Lower leg skin (tissue), 4 donors: Measurements from ENCODE around the gene ZNF558. TPM values are rescaled to one million over a fixed set of nuclear protein-coding genes. Genes with fewer than 3 reads are reported as not detected.
A peak's percentile ranks its signal among the peaks of the same experiment; 100 is the strongest.

Experiments
- DNase-seq, 2 donors: peaks; one replicate each; pipeline ENCODE4 v3.0.0-alpha.2; 2019; ENCODE audit warnings: low spot score in 2 of 2
- H3K4me3 ChIP-seq: fragments of 200-600 bp; sonication (generic); 2 replicates; pipeline ENCODE4 v1.5.1; 2017; ENCODE audit warnings: mild to moderate bottlenecking, low read depth; ENCODE audit not compliant: poor library complexity, severe bottlenecking
- POLR2A ChIP-seq, 2 donors: fragments of 450-650 bp; IDR thresholded peaks; one replicate each; pipeline ENCODE4 v1.6.1; 2016 to 2017; ENCODE audit warnings: antibody characterized with exemption in 2 of 2, mild to moderate bottlenecking in 1 of 2, moderate library complexity in 1 of 2
- WGBS, 2 donors: methylation state at CpG; one replicate each; pipeline ENCODE4 v1.1.5; 2018; 5-methylcytosine and 5-hydroxymethylcytosine counted together
- intact Hi-C: fragments of 100-400 bp; cut with DNase I; formaldehyde crosslinking; loops from one replicate; pipeline ENCODE4 v1.15.0; 2023; ENCODE audit warnings: low total_unique reads
- total RNA-seq, 4 donors: library from RNA; depleted of rRNA; stranded (reverse); fragments of >200 nt; gene quantifications; one replicate each; pipeline ENCODE4 v1.1.0, GENCODE V29; 2016
- TF ChIP-seq, protein P1 (sequence below), 3 donors: fragments of 450-650 bp; IDR thresholded peaks; one replicate each; pipeline ENCODE4 v1.5.1; 2016; ENCODE audit warnings: antibody characterized with exemption in 3 of 3, mild to moderate bottlenecking in 3 of 3, moderate library complexity in 2 of 3

The ZNF558 gene
- 10 to 100 TPM; 17.0 to 47.1 (median 29.5) TPM for total RNA-seq

- intact Hi-C loops, result no loop called here
- peak within 1 kb of the TSS; percentile 68 for H3K4me3 ChIP-seq
- 1% methylated on average over 35 to 50 of the region's 78 CpGs for WGBS, 2 donors
- TF ChIP-seq, protein P1, sequence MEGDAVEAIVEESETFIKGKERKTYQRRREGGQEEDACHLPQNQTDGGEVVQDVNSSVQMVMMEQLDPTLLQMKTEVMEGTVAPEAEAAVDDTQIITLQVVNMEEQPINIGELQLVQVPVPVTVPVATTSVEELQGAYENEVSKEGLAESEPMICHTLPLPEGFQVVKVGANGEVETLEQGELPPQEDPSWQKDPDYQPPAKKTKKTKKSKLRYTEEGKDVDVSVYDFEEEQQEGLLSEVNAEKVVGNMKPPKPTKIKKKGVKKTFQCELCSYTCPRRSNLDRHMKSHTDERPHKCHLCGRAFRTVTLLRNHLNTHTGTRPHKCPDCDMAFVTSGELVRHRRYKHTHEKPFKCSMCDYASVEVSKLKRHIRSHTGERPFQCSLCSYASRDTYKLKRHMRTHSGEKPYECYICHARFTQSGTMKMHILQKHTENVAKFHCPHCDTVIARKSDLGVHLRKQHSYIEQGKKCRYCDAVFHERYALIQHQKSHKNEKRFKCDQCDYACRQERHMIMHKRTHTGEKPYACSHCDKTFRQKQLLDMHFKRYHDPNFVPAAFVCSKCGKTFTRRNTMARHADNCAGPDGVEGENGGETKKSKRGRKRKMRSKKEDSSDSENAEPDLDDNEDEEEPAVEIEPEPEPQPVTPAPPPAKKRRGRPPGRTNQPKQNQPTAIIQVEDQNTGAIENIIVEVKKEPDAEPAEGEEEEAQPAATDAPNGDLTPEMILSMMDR (IDR thresholded peaks at IDR 0.05), result no peak
- TF ChIP-seq POLR2A (IDR thresholded peaks at IDR 0.05), result peak in 1 of 2 donors; percentile 34
- DNase-seq, result peak; percentile 99 to 100
Observed at GRCh38 chr19:8832132-8833021, at the start of gene ZNF558, which contains the start of gene MBD3L1. Gene ZNF558 (minus strand): TSS chr19:8832304. CDS start chr19:8822659, 9,645 bp downstream. Gene MBD3L1 (plus strand): TSS chr19:8832377. CDS start chr19:8842679, 10,302 bp downstream.

- intact Hi-C loops, result no loop called here
- TF ChIP-seq, protein P1 (IDR thresholded peaks at IDR 0.05), result no peak
- no peak for TF ChIP-seq POLR2A (IDR thresholded peaks at IDR 0.05)
Observed at GRCh38 chr19:8881512-8881911, 49.4 kb upstream of the ZNF558 start.

DNA sequence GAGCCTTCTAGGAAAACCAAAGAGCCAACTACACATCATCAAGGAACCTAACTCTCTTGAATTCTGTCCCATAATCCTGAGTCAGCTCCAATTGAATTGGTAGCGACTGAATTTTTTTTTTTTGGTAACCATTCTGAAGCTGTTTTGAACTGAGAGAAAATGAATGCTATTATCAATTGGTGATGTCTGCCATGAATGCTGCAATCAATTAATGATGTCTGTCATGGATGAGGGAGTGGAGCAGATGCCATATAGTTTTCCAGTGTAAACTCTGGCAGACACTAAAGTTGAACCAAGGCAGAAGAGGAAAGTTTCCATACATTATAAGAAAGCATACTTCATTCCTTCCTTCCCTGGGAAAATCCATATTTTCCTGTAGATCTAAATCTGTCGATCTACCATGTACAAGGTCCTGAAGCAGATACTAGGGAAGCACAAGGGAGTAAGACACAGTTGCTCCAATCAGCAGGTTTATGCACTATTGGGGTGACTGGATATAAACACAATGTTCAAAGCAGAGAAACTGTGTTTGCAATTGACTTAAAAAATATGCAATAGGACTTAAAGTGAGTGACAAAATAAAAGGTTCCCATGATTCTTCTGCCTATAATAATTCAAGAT is 48.9 kb upstream of the ZNF558 start:
- DNase-seq, result no peak
- 71 to 79% methylated on average over 2 of the region's 2 CpGs for WGBS, 2 donors
- no peak for TF ChIP-seq POLR2A (IDR thresholded peaks at IDR 0.05)
- TF ChIP-seq, protein P1 (IDR thresholded peaks at IDR 0.05), result no peak
- H3K4me3 ChIP-seq, result no peak overlapping the region
- intact Hi-C loops, result no loop called here

More at GRCh38 chr19:8881512-8881911, 49.4 kb upstream of the ZNF558 start:
- H3K4me3 ChIP-seq, result no peak overlapping the region
- DNase-seq, result no peak

- DNase-seq, result no peak
- TF ChIP-seq, protein P1 (IDR thresholded peaks at IDR 0.05), result no peak
- TF ChIP-seq POLR2A (IDR thresholded peaks at IDR 0.05), result no peak
- 23 to 25% methylated on average over 6 of the region's 6 CpGs for WGBS, 2 donors
- intact Hi-C loops, result no loop called here
- no peak overlapping the region for H3K4me3 ChIP-seq
Observed at GRCh38 chr19:8877854-8878705, 46.0 kb upstream of the ZNF558 start.

- TF ChIP-seq, protein P1 (IDR thresholded peaks at IDR 0.05), result no peak
- TF ChIP-seq POLR2A (IDR thresholded peaks at IDR 0.05), result no peak
- no peak for DNase-seq
- H3K4me3 ChIP-seq, result no peak overlapping the region
- intact Hi-C loops, result no loop called here
Observed at GRCh38 chr19:8866344-8866743, 34.2 kb upstream of the ZNF558 start.
